ENCODE data around the gene PTPRT. TPM values are rescaled to one million over a fixed set of nuclear protein-coding genes. Genes with fewer than 3 reads are reported as not detected.

Gene PTPRT
- total RNA-seq, 6 experiments from 2014 or later, result not detected

DNA sequence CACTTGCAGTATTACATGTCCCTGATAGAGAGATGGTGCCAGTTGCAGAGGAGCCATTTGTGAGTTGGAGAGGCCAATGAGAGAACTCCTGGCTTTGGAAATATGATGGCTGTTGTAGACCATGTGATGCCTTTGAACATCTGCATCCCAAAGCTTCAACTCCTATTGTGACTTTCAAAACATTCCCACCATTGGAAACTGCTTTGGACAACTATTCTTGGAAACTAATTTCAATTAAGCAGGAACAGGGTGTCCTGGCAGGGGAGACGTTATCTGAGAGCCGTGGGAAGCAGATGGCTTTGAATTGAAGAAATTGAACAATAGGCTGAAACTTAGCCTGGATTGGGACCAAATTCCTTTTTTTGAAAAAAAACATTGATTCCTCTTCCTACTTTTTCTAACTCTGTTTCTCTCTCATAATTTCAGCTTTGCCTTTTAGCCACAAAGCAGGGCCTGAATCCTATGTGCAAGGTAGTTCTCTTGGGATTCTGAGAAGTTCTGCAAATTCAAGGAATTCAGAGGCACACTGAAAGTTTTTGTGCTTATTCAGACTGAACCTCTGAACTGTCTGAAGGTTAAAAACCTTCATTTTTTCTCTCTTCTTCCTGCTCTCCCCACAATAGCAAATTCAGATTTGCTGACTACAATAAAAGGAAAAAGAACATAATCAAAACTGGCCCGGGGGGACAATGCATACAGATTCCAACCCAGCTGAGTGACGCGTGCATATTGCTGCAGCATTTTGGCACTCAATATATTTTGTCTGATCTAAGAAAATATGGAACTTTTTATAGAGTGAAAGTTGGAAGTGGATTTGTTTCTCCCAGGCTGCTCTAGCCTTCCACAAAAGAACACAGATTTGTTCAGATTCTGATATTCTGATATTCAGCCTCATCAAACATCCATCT, 851.2 kb downstream of the PTPRT start:
- peaks cover 50% of the 10 kb centered on the region for H3K9me3 Mint-ChIP-seq
- H3K36me3 Mint-ChIP-seq (ENCODE audit: low read depth), result no peaks in the 10 kb centered on the region

DNA sequence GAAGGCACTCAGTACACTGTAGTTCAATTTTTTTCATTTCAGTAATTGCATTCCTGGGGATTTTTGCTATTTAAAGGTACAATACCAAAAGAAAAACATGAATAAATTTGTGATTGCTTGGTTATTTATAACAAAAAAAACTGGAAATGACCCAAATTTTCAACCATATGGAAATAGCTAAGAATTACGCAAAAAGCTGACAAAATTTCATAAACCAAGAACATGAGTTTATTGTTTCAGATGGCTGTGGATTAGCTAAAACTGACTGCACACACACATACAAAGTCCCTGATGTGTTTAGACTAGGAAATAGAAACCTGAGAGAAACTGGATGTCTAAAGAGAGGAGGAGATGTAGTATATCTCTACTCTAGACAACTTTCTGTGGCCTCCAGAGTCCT, 853.1 kb downstream of the PTPRT start:
- Mint-ChIP-seq H3K27me3 (ENCODE audit: insufficient read depth) (no peaks in the 10 kb centered on the region; the same call in none of the 2 replicates), H3K4me1 (ENCODE audit: low read depth) (no peaks in the 10 kb centered on the region), H3K9me3 (peaks cover 34% of the 10 kb centered on the region), H3K36me3 (ENCODE audit: low read depth) (no peaks in the 10 kb centered on the region), H3K27ac (no peak overlapping the region), H3K4me3 (no peak overlapping the region)
- no peak for DNase-seq
- TF ChIP-seq, protein P1, sequence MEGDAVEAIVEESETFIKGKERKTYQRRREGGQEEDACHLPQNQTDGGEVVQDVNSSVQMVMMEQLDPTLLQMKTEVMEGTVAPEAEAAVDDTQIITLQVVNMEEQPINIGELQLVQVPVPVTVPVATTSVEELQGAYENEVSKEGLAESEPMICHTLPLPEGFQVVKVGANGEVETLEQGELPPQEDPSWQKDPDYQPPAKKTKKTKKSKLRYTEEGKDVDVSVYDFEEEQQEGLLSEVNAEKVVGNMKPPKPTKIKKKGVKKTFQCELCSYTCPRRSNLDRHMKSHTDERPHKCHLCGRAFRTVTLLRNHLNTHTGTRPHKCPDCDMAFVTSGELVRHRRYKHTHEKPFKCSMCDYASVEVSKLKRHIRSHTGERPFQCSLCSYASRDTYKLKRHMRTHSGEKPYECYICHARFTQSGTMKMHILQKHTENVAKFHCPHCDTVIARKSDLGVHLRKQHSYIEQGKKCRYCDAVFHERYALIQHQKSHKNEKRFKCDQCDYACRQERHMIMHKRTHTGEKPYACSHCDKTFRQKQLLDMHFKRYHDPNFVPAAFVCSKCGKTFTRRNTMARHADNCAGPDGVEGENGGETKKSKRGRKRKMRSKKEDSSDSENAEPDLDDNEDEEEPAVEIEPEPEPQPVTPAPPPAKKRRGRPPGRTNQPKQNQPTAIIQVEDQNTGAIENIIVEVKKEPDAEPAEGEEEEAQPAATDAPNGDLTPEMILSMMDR (IDR thresholded peaks at IDR 0.05), result no peak

More for the DNA sequence above, 851.2 kb downstream of the PTPRT start:
- no peak overlapping the region for H3K4me3 Mint-ChIP-seq
- H3K27ac Mint-ChIP-seq, result no peak overlapping the region
- no peak for DNase-seq
- H3K27me3 Mint-ChIP-seq (ENCODE audit: insufficient read depth), result no peaks in the 10 kb centered on the region; the same call in none of the 2 replicates
- TF ChIP-seq, protein P1 (IDR thresholded peaks at IDR 0.05), result no peak
- H3K4me1 Mint-ChIP-seq (ENCODE audit: low read depth), result no peaks in the 10 kb centered on the region

DNA sequence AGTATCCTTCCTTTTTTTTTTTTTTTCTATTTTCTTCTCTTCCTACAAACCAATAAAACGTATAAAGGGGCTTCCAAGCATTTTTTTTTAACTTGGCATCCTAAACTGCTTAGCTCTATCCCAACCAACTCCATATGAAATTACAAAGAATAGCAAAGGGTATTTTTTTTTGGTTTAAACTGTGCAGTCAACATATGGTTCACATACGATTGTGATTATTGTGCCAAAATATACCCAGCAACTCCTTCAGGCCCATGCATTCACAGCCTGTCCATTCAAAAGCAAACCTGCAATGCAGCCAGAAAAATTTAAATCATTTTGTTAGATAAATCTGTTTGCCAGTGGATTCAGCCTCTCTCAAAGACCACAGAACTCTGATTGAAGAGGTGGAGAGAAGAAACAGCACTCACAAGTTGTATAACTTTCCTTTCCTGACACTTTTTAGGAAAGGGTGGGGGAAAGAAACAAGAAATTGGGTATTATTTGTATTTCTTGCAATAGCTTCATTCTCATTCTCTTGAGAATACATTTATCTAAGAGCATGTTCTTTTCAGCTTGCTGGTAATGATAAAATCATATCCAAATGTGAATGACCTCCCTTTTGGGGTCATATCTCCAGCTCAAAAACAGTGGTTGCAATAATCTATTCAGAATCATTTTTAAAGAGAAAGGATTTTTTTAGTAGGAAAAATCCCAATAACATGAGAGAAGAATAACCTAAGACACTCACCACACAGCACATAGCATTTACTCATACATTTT, 870.3 kb downstream of the PTPRT start:
- no peaks in the 10 kb centered on the region for H3K4me1 Mint-ChIP-seq (ENCODE audit: low read depth)
- no peaks in the 10 kb centered on the region for H3K36me3 Mint-ChIP-seq (ENCODE audit: low read depth)
- DNase-seq, result no peak
- H3K27me3 Mint-ChIP-seq (ENCODE audit: insufficient read depth), result no peaks in the 10 kb centered on the region
- H3K9me3 Mint-ChIP-seq, result peaks cover 43% of the 10 kb centered on the region
- TF ChIP-seq, protein P1 (IDR thresholded peaks at IDR 0.05), result no peak
- H3K27ac Mint-ChIP-seq, result no peak overlapping the region
- no peak overlapping the region for H3K4me3 Mint-ChIP-seq

DNA sequence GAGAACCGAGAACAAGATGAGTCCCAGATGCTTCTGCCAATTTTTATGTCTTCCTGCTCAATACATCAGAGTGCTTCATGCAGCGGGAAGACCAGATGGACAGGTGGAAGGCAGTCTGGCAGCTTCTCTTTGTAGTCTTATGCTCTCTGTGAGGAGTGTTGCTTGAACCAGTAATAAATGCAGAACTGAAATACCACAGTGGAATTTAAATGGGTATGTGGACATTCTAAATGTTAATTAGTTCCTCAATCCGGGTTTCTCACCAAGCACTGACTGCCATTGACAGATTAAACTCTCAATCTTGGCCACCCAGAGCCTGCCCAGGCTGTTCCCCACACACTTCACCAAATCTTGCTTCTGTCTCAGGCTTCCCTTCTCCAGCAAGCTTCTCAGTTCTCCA, 876.0 kb downstream of the PTPRT start:
- H3K4me3 Mint-ChIP-seq, result no peak overlapping the region
- no peak for DNase-seq
- TF ChIP-seq, protein P1 (IDR thresholded peaks at IDR 0.05), result no peak
- H3K4me1 Mint-ChIP-seq (ENCODE audit: low read depth), result no peaks in the 10 kb centered on the region
- no peaks in the 10 kb centered on the region; the same call in 1 of the 2 replicates for H3K36me3 Mint-ChIP-seq (ENCODE audit: low read depth)
- no peaks in the 10 kb centered on the region for H3K27me3 Mint-ChIP-seq (ENCODE audit: insufficient read depth)
- H3K9me3 Mint-ChIP-seq, result peaks cover 41% of the 10 kb centered on the region
- no peak overlapping the region for H3K27ac Mint-ChIP-seq

DNA sequence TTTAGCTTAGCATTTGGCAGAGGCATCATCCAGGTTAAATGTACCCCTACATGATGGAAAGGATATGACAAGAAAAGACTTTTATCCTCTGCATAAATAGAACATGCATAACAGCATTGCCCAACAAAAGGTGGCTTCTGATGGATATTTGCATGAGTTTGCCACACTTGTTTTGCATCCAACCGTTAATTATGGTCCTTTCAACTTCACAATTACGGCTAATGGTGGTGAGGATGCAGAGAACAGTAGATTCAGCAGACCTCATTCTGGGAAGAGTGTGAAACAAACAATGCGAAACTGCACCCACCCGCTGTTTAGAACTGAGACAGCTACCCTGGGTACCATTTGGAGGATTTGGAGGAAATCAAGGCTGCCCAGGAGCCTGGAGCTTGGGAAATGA, 880.7 kb downstream of the PTPRT start:
- no peaks in the 10 kb centered on the region; the same call in 1 of the 2 replicates for H3K36me3 Mint-ChIP-seq (ENCODE audit: low read depth)

More for the DNA sequence above, 880.7 kb downstream of the PTPRT start:
- Mint-ChIP-seq H3K27ac (no peak overlapping the region), H3K4me3 (no peak overlapping the region), H3K27me3 (ENCODE audit: insufficient read depth) (no peaks in the 10 kb centered on the region), H3K4me1 (ENCODE audit: low read depth) (no peaks in the 10 kb centered on the region), H3K9me3 (peaks cover 42% of the 10 kb centered on the region)
- TF ChIP-seq, protein P1 (IDR thresholded peaks at IDR 0.05), result no peak
- DNase-seq, result no peak
